ENCODE results near the gene PNMA8A.

The PNMA8A gene

GRCh38 chr19:46491975-46492682 lies 20.8 kb upstream of the PNMA8A start:
- no peak for DNase-seq

DNA sequence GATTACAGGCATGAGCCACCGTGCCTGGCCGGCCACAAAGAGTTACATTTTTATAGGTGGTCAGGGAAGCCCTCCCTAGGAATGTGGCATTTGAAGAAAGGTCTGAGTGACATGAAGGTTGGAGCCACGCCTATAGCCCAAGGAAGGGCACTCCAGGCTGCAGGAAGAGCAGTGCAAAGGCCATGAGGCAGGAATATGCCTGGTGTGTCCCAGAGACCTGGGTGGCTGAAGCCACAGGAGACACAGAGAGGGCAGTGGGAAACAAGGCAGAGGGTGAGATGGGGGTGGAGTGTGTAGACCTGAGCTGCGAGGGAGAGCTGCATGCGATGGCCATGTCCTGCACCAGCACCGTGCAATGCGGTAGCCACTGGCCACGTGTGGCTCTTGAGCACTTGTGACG lies 19.4 kb upstream of the PNMA8A start:
- DNase-seq = no peak

DNA sequence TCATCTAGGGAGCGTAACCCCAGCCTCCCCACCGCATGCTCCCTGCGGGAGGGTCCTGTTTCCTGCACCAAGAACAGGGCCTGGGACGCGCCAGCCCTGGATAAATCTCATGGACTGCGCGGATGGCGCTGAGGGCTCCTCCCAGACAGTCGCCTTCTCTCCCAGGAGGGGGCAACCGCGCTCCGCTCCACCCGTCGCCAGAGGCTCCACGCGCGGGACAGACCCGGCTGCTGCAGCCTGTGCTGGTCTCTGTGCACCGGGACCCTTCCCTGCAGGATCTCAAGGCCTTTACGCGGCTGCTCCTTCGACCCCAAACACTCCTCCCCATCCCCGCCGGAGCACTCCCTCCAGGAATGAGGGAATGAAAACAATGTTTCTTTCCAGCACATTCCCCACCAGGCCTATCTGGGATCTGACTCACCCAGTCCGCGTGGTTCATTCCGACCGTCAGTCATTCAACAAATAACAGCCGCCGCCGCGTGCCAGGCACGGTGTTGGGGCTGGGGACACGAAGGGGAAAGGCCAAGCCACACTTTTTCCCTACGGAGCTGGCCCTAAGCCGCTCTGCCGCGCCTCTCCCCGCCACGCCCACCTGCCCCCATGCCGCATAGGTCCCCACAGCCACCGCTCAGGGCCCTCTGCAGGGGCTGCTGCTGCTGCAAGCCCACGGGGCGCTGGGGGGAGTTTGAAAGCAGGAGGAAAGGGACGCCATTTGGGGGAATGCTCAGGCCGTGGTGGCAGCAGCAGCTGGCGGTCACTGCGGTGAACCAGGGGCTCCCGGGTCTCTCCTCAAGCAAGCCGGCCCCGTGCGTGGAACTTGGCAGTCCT lies 18.3 kb upstream of the PNMA8A start:
- DNase-seq = peak; percentile 36

GRCh38 chr19:46488551-46488950 lies 17.2 kb upstream of the PNMA8A start:
- no peak for DNase-seq

DNA sequence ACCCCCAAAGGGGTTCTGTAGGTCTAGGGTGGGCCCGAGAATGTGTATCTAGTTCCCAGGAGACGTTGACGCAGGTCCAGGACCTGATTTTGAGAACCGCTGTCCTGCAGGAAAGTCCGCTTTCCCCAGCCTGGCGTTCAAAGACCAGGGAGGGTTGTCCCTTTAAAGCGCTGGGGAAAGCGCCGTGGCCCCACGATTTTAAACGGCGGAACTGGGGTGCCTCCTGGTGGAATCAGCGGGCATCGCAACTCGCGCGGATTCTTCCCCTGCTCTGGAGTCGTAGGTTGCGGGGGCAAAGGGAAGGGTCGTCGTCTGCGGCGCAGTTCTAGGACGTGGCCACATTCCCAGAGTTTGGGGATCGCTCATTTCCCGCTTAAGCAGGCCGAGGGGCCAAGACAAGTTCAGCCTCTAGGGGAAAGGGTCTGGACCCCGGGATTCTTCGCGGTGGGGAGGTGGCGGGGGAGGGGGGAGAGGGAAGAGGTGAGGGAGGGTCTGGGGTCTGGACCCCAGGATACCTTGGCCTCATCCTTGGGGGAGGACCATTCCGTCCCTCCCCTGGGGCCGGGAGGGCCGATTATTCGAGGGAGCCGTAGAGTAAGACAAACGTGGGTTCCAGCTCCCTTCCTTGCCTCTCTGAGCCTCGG lies 16.6 kb upstream of the PNMA8A start:
- DNase-seq = peak; percentile 57

- no peak for DNase-seq
Measured at GRCh38 chr19:46487178-46487801, 15.9 kb upstream of the PNMA8A start.

- DNase-seq = no peak
Measured at GRCh38 chr19:46486358-46486757, 15.0 kb upstream of the PNMA8A start.

DNA sequence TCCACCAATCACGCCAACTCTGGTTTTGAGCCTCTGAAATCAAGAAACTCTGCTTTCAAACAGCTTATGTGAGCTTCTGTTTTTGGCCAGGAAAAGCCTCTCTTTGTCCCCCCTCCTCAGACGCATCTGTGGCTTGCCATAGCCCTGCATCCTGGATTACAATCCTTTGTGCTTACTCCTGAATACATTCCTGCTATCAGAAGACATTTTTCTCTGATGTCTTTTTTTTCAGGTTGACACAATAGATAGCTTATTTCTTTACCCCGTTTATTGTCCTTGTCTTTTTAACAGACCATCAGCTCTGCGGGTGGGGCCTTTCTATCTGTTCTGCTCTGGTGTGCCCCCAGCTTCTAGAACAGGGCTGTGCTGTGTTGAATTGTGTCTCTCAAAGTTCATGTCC lies 13.3 kb upstream of the PNMA8A start:
- no peak for DNase-seq

GRCh38 chr19:46482631-46483030 lies 11.3 kb upstream of the PNMA8A start:
- DNase-seq = no peak

- DNase-seq = no peak
Measured at GRCh38 chr19:46481947-46482346, 10.6 kb upstream of the PNMA8A start.

DNA sequence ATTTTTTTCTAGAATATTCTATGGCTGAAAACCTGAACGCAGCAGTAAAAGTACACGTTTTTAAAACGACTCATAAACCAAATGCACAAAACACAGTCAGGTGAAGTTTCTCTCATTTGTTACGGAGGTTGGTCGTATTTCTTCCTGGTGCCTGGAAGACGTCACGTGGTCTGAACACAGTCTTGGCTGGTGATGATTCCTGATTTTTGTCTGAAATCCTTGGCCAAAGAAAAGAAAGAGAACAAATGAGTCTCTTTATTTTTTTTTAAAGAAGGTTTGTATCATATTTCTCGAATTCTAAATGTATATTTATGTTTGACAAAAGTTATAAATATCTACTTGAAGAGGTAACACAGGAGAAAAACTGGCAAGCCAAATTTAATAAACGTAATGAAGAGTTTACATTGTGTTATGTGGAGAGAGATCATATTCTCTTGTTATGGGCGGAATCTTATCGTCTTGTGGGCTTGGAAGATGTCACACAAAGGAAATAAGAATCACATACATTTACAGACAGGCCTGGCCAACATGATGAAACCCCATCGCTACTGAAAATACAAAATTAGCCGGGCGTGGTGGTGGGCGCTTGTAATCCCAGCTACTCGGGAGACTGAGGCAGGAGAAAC lies 10.0 kb upstream of the PNMA8A start:
- no peak for DNase-seq

- DNase-seq = no peak
Measured at GRCh38 chr19:46480415-46480814, 9.1 kb upstream of the PNMA8A start.

- DNase-seq = no peak
Measured at GRCh38 chr19:46478356-46478986, 7.1 kb upstream of the PNMA8A start.

GRCh38 chr19:46475986-46476385 lies 4.6 kb upstream of the PNMA8A start:
- DNase-seq = no peak

DNA sequence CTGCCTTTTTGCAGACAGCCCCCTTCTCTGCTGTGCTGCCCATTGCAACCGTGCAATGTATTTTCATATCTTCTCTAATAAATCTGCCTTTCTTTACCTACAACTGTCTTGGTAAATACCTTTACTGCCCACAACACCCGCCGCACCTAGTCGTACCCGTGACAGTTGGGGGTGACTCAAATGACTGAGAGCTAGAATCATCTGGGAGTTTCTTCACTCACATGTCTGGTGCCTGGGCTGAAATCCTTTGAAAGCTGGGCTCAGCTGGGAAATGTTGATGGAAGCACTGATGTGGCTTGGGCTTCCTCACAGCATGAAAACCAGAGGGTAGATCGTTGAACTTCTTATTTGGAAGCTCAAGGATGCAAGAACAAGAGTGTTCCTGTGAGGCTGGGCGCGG lies 2.8 kb upstream of the PNMA8A start:
- no peak for DNase-seq

GRCh38 chr19:46472592-46472991 lies 1.2 kb upstream of the PNMA8A start:
- DNase-seq = no peak

DNA sequence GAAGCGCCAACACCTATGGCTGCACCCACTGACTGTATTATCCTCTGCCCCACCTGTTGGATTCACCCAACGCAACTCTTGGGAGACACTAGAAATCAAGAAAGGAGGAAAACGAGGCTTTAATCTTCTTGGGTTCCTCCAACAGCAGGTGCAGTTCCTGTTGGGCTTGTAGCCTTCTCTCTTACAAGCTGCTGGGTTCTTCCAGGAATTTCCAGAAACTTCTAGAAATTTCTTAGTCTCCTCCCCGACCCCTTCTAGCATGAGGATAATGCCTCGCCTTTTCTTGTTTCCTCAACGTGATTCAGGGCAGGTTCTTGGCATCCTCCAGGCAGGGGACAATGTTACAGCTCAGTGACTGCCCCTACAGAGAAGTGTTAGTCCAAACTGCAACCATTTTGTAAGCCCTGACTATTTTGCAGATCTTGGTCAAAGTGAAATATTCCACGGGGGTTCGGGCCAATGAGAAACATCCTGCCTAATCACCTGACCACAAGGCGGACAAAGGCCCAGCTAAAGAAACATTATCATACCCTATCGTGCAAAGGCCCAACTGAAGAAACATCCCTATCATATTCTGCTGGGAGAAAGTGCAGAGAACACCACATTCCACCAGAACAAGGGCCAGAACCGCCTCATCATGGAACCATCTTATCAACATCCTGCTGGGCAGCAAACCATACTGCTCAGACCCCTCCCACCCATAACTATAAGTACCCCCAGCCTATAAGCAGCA lies 614 bp upstream of the PNMA8A start:
- no peak for DNase-seq

GRCh38 chr19:46470376-46470775 lies 987 bp downstream of the PNMA8A start:
- DNase-seq = no peak

GRCh38 chr19:46469541-46470185 lies 1.7 kb downstream of the PNMA8A start:
- no peak for DNase-seq

GRCh38 chr19:46466536-46467196 lies 4.7 kb downstream of the PNMA8A start:
- no peak for DNase-seq

DNA sequence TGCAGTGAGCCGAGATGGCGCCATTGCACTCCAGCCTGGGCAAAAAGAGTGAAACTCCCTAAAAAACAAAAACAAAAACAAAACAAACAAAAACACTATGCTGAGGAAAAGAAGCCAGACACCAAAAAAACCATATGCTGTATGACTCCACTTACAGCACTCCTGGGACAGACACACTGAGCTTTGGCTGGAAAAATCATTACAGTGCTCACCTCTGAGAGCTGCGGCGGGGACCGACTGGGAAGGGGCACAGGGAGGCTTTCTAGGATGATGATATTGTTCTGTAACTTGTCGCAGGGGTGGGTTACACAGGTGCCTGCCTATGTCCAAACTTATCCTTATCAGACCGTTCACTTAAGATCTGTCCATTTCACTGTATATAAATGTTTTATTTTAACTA lies 7.8 kb downstream of the PNMA8A start:
- no peak for DNase-seq

Measured in inflammatory macrophage treated with lipopolysaccharide for 4 hours (primary cell).